AG04449 (cell line): Measurements from ENCODE around the gene ZNF211.
A peak's percentile ranks its signal among the peaks of the same experiment; 100 is the strongest.

Experiments used
- CTCF ChIA-PET: fragments of 350-600 bp; formaldehyde crosslinking; extraction: SDS; loops from one replicate; lab custom pipeline; 2021; ENCODE audit warnings: antibody characterized with exemption; lab: Yijun Ruan, JAX
- POLR2A ChIA-PET: fragments of 400-600, 350-600 bp; formaldehyde crosslinking; extraction: SDS; loops from one replicate; lab custom pipeline; 2020; ENCODE audit warnings: antibody characterized with exemption, inconsistent platforms; lab: Yijun Ruan, JAX
- DNase-seq: peaks from one replicate; pipeline ENCODE4 v3.0.0-alpha.2; 2010; ENCODE audit warnings: low read depth, low spot score
- H3K4me3 ChIP-seq: 2 replicates; pipeline ENCODE4 v1.5.1; 2011; ENCODE audit warnings: low read depth, mild to moderate bottlenecking, control low read depth, low read length
- TF ChIP-seq, protein P1 (sequence below): IDR thresholded peaks from one replicate; pipeline ENCODE4 v1.5.1; 2011; ENCODE audit warnings: mild to moderate bottlenecking, moderate library complexity, low read length, control low read depth, inconsistent platforms; ENCODE audit not compliant: insufficient read depth; ENCODE audit errors: missing control alignments

The ZNF211 gene

DNA sequence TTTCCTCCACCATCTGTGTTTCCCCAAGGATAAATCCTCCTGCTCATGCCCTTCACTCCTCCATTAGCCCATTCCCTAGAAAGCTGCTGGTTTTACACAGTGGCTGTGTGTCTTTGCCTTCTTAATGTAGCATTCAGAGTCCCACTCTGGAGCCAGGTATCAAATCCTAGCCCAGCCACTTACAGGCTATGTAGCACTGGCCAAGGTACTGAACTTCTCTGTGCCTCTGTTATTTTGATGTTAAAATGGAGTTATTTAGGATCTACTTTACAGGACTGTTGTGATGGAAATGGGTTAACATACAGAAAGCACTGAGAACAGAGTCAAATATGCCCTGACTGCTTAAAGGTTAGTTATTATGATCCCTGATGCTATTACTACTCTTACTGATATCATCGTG is 34.3 kb downstream of the ZNF211 start:
- no peak for DNase-seq
- TF ChIP-seq, protein P1, sequence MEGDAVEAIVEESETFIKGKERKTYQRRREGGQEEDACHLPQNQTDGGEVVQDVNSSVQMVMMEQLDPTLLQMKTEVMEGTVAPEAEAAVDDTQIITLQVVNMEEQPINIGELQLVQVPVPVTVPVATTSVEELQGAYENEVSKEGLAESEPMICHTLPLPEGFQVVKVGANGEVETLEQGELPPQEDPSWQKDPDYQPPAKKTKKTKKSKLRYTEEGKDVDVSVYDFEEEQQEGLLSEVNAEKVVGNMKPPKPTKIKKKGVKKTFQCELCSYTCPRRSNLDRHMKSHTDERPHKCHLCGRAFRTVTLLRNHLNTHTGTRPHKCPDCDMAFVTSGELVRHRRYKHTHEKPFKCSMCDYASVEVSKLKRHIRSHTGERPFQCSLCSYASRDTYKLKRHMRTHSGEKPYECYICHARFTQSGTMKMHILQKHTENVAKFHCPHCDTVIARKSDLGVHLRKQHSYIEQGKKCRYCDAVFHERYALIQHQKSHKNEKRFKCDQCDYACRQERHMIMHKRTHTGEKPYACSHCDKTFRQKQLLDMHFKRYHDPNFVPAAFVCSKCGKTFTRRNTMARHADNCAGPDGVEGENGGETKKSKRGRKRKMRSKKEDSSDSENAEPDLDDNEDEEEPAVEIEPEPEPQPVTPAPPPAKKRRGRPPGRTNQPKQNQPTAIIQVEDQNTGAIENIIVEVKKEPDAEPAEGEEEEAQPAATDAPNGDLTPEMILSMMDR = no peak
- POLR2A ChIA-PET = no interaction called here
- CTCF ChIA-PET = no interaction called here
- no peak overlapping the region for H3K4me3 ChIP-seq

DNA sequence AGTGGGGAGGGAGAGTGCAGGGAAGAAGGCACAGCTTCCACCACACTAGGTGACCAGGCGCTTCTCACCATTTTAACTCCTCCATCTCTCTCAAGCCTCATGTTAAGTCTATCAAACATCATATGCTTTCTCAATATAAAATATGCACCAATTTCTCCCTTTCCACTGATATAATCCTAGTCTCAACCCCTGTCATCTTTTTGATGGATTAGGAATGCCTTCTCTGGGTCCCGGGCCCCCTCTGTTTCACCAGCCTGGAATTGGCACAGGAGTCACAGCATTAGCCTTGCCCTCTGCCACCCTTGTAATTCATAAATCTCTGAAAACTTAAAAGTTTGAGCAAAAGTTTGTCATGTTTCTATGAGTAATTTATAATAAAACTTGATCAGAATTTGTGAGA is 35.7 kb downstream of the ZNF211 start, which contains the start of gene ZSCAN4:
TSS of gene ZSCAN4 (plus strand) at position 301 of the 400 bp plus-strand sequence. CDS start 7,211 bp downstream, outside the sequence.
- DNase-seq = no peak
- H3K4me3 ChIP-seq = no peak within 1 kb of the TSS

DNA sequence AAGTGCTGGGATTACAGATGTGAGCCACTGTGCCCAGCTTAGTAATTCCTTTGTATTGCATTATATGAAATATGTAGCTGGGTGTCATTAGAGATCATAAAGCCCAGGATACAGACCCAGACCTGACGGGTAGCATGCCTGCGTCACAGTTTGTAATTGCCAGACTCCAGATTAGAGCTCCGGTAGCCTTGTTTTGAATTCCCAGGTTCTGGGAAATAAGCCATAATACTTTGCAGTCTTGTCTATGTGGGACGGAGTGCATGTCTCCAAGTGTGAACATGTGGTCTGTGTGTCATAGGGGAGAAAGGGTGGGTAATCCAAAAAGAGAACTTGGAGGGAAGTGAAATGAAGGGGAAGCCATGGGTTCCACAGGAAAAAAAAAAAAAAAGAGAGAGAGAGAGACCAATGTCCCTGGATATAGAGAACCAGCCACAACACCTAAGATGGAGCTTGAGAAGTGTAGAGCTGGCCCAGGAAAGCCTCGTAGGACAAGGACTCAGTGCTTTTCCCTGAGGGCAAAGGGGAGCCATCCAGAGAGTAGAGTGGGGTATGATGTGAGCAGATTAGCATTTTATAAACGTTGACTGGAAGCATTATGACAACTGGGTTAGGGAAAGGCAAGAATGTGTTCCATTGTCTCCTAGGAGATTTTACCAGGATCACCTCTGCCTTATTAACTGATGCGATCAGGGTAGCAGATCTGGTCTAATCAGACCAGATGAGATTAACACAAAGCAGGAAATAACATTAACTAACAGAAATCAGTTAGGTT is 38.3 kb downstream of the ZNF211 start:
- CTCF ChIA-PET = no interaction called here
- H3K4me3 ChIP-seq = no peak overlapping the region
- TF ChIP-seq, protein P1 = no peak
- DNase-seq = no peak
- POLR2A ChIA-PET = no interaction called here

More for the DNA sequence above, 35.7 kb downstream of the ZNF211 start, which contains the start of gene ZSCAN4:
- ChIA-PET CTCF (no interaction called here), POLR2A (no interaction called here)
- TF ChIP-seq, protein P1 = no peak

DNA sequence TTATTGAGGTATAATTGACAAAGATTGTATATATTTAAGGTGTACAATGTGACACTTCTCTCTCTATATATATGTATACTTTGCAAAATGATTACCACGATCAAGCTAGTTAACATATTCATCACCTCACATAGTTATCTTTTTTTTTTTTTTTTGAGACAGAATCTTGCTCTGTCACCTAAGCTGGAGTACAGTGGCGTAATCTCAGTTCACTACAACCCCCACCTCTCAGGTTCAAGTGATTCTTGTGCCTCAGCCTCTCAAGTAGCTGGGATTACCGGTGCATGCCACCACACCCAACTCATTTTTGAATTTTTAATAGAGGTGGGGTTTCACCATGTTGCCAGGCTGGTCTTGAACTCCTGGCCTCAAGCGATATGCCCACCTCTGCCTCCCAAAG is 39.5 kb downstream of the ZNF211 start:
- DNase-seq = no peak
- ChIA-PET POLR2A (no interaction called here), CTCF (no interaction called here)
- H3K4me3 ChIP-seq = no peak overlapping the region
- TF ChIP-seq, protein P1 = no peak

DNA sequence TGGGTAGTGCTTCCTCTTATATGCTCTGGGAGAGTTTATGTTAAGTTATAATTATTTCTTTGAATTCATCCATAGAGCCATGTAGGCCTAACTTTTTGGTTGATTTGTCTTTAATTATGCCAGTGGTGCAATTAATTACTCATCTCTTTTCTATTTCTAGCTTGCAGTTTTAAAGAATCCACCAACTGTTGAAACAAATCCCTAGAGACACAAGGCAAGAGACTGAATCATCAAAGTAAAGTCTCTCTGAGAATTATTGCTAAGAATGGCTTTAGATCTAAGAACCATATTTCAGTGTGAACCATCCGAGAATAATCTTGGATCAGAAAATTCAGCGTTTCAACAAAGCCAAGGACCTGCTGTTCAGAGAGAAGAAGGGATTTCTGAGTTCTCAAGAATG is 42.9 kb downstream of the ZNF211 start:
- ChIA-PET CTCF (no interaction called here), POLR2A (no interaction called here)
- TF ChIP-seq, protein P1 = no peak
- H3K4me3 ChIP-seq = no peak overlapping the region
- DNase-seq = peak; percentile 28

DNA sequence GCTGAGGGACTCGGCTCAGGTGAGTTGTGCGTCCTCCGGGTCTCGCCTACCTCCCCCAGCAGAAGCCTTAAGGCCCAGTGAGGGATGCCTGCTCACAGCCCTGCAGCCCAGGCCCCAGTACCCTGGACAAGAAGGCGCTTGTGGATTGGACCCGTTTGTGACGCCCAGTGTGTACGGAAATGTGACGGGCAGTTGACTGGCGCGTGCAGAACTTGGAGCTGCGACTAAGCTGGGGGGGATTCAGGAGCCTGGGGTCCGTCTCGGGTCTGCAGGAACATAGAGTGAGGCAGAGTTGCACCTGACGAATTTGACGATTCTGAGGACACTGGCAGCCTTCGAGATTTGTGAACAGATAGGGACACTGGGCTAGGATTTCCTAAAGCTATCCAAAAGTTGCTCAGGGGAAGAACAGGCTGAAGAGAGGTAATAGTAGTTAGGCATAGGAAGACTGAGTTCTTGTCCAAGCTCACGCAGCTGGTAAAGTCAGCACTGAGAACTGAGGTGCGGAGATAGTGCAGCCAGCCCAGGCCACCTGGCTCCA is 49.3 kb downstream of the ZNF211 start:
- H3K4me3 ChIP-seq = peak overlapping the region; percentile 98
- TF ChIP-seq, protein P1 = no peak
- POLR2A ChIA-PET = interaction anchor here (0.9 to 1.0 kb wide), 3 partner anchors 25 to 468 kb away, joined by 3 read pairs; partner anchors contain the start of gene ZNF329
- no peak for DNase-seq
- CTCF ChIA-PET = interaction anchor here (0.9 kb wide), 1 partner anchor 50 kb away, joined by 4 read pairs; the partner anchor contains the start of gene ZNF211
